ENCODE results near the gene AGAP1.

DNA sequence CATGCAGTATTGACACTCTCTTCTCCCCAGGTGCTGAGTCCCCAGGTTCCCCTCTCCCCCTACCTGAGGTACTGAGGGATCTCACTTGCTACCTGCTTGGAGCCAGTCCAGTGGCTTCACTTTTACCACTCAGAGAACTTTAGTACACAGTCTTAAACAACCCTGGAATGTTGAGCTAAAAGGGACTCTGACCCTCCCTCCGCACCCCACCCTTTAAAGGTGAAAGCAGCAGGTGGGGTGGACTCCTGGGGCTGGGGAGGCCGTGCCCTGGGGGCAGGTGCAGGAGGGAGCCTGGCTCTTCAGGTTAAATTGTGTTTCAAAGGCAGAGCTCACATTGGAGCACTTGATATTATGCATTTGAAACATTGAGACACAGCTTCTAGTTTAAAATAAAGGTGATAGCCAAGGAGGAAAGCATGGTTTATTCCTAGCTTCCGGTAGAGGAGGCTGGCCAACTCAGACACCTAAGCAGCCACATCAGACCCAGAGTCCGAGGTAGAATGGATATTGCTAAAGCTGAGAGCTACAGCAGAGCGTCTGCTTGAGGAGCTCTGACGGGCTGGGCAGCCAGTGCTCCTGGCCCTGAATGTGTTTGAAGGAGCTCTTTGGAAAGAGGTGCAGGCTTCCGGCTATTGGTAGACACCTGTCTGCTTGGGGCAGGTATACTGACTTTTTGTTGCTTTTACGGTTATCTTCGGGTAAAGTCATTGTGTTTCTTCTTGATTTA lies 196.4 kb downstream of the AGAP1 start:
- TF ChIP-seq SIN3A (IDR thresholded peaks at IDR 0.05; ENCODE audit: borderline replicate concordance, insufficient read depth, low read length) (no peak), POLR2AphosphoS5 (IDR thresholded peaks at IDR 0.05; ENCODE audit: low read depth, low read length) (no peak)
